Hepatocyte (in vitro differentiated cells): ENCODE results near the gene ABITRAM. TPM values are rescaled to one million over a fixed set of nuclear protein-coding genes. Genes with fewer than 3 reads are reported as not detected.

Experiments used
- DNase-seq: peaks from one replicate; pipeline ENCODE4 v3.0.0-alpha.2; 2016; ENCODE audit warnings: low spot score
- H2AFZ ChIP-seq: fragments of 200-600 bp; sonication (generic); 2 replicates; pipeline ENCODE4 v1.6.0; 2016; ENCODE audit warnings: antibody characterized with exemption, mild to moderate bottlenecking
- H3K27ac ChIP-seq: fragments of 200-600 bp; sonication (generic); 2 replicates; pipeline ENCODE4 v1.5.1; 2016; ENCODE audit warnings: mild to moderate bottlenecking
- H3K27me3 ChIP-seq: fragments of 200-600 bp; sonication (generic); 2 replicates; pipeline ENCODE4 v1.6.1; 2016
- H3K36me3 ChIP-seq: fragments of 200-600 bp; sonication (generic); replicated peaks from 2 replicates; pipeline ENCODE4 v1.5.1; 2016; ENCODE audit warnings: low read depth; ENCODE audit not compliant: insufficient read depth
- H3K4me1 ChIP-seq: fragments of 200-600 bp; sonication (generic); 2 replicates; pipeline ENCODE4 v1.5.1; 2016; ENCODE audit warnings: mild to moderate bottlenecking, moderate library complexity; ENCODE audit not compliant: insufficient read depth
- H3K4me2 ChIP-seq: fragments of 200-600 bp; sonication (generic); 2 replicates; pipeline ENCODE4 v1.6.0; 2016
- H3K4me3 ChIP-seq: fragments of 200-600 bp; sonication (generic); 2 replicates; pipeline ENCODE4 v1.5.1; 2016; ENCODE audit warnings: mild to moderate bottlenecking
- H3K79me2 ChIP-seq: fragments of 200-600 bp; sonication (generic); 2 replicates; pipeline ENCODE4 v1.6.0; 2017; ENCODE audit warnings: mild to moderate bottlenecking
- H3K9me2 ChIP-seq: fragments of 200-600 bp; sonication (generic); replicated peaks from 2 replicates; pipeline ENCODE4 v1.6.0; 2017; ENCODE audit warnings: mild to moderate bottlenecking; ENCODE audit not compliant: insufficient read depth
- H3K9me3 ChIP-seq: fragments of 200-600 bp; sonication (generic); 2 replicates; pipeline ENCODE4 v1.5.1; 2016; ENCODE audit warnings: low read depth, mild to moderate bottlenecking
- H4K20me1 ChIP-seq: fragments of 200-600 bp; sonication (generic); 2 replicates; pipeline ENCODE4 v1.6.0; 2016; ENCODE audit warnings: mild to moderate bottlenecking; ENCODE audit not compliant: insufficient read depth, poor library complexity, severe bottlenecking
- CTCF ChIP-seq: fragments of 200-600 bp; sonication (generic); IDR thresholded peaks from 2 replicates; pipeline ENCODE4 v1.5.1; 2016; ENCODE audit warnings: antibody characterized with exemption, mild to moderate bottlenecking; ENCODE audit not compliant: poor library complexity
- EZH2 ChIP-seq: fragments of 200-600 bp; sonication (generic); IDR thresholded peaks from 2 replicates; pipeline ENCODE4 v1.6.1; 2016; ENCODE audit warnings: antibody characterized with exemption, mild to moderate bottlenecking, borderline replicate concordance
- EZH2phosphoT487 ChIP-seq: fragments of 200-600 bp; sonication (generic); IDR thresholded peaks from one replicate; pipeline ENCODE4 v1.6.1; 2018; ENCODE audit warnings: antibody characterized with exemption, mild to moderate bottlenecking, low read depth, moderate library complexity; ENCODE audit not compliant: unreplicated experiment, severe bottlenecking
- WGBS: methylation state at CpG from one replicate; pipeline ENCODE4 v1.1.6; 2016; ENCODE audit warnings: low lambda C conversion rate; ENCODE audit errors: missing lambda C conversion rate; 5-methylcytosine and 5-hydroxymethylcytosine counted together
- polyA plus RNA-seq: library from polyadenylated mRNA; unstranded; fragments of >200 nt; fragmentation: Nextera tagmentation; extraction: Ambion mirVana; gene quantifications from 2 replicates; pipeline ENCODE4 v1.2.1, GENCODE V29; 2016
- total RNA-seq: library from RNA; depleted of rRNA; stranded (reverse); fragments of >200 nt; gene quantifications from 2 replicates; pipeline ENCODE4 v1.2.3, GENCODE V29; 2014

The ABITRAM gene
- total and polyA plus RNA-seq, 2 experiments from 2014 or later, result 13.7 to 19.7 TPM

DNA sequence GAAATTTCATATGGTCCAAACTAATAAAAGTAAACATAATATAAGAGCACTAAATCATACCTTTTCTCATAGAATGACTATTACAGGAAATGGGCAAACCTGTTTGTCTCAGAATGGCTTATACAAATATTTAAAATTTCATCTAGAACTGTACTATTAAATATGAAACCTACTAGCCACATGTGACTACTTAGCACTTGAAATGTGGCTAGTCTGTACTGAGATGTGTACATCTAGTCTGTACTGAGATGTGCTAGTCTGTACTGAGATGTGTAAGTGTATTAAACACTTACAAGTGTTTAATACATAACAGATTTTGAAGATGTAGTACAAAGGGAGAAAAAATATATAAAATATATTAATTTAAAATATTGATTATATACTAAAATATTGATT lies 22.4 kb downstream of the ABITRAM start:
- Histone ChIP-seq H2AFZ (no peak overlapping the region), H3K27me3 (no peaks in the 10 kb centered on the region), H4K20me1 (no peaks in the 10 kb centered on the region), H3K9me2 (no peaks in the 10 kb centered on the region), H3K9me3 (no peaks in the 10 kb centered on the region), H3K4me2 (no peak overlapping the region), H3K36me3 (no peaks in the 10 kb centered on the region), H3K4me3 (no peak overlapping the region), H3K4me1 (no peaks in the 10 kb centered on the region), H3K79me2 (no peaks in the 10 kb centered on the region), H3K27ac (no peak overlapping the region)
- TF ChIP-seq EZH2 (no peak), CTCF (no peak), EZH2phosphoT487 (no peak)
- no peak for DNase-seq

- no peak for DNase-seq
- Histone ChIP-seq H3K79me2 (no peaks in the 10 kb centered on the region), H3K36me3 (no peaks in the 10 kb centered on the region), H3K4me3 (no peak overlapping the region), H3K4me2 (no peak overlapping the region), H3K9me2 (no peaks in the 10 kb centered on the region), H2AFZ (no peak overlapping the region), H3K9me3 (no peaks in the 10 kb centered on the region), H3K27me3 (no peaks in the 10 kb centered on the region), H4K20me1 (no peaks in the 10 kb centered on the region), H3K27ac (no peak overlapping the region), H3K4me1 (no peaks in the 10 kb centered on the region)
- 79% methylated on average over 6 of the region's 6 CpGs for WGBS
- no peak for TF ChIP-seq EZH2phosphoT487
Observed at GRCh38 chr9:108960331-108960730, 26.1 kb downstream of the ABITRAM start.

DNA sequence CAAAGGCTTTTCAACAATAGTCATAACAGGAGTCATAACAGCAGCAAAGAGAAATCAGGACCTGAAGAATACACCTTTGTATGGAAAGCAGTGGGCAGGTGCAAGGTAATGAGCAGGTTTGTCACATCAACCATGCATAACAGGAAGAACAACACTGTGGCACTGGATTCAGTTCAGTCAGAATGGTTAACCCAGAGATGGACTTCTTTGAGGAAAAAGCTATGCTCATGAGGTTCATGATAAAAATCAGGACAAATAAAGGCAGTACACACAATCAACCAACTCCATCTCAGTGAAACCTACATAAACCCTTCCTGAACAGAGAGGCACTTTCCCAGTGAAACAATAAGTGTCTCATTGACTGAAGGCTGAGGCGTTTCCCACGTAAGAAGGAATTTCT lies 27.0 kb downstream of the ABITRAM start:
- H3K4me3 ChIP-seq, result no peak overlapping the region
- no peak for DNase-seq
- H2AFZ ChIP-seq, result no peak overlapping the region
- no peak overlapping the region for H3K4me2 ChIP-seq
- no peaks in the 10 kb centered on the region for H3K27me3 ChIP-seq
- H3K4me1 ChIP-seq, result no peaks in the 10 kb centered on the region
- H4K20me1 ChIP-seq, result no peaks in the 10 kb centered on the region
- H3K27ac ChIP-seq, result no peak overlapping the region
- H3K79me2 ChIP-seq, result no peaks in the 10 kb centered on the region
- H3K36me3 ChIP-seq, result no peaks in the 10 kb centered on the region
- no peaks in the 10 kb centered on the region for H3K9me2 ChIP-seq
- WGBS, result 100% methylated on average over 2 of the region's 2 CpGs
- TF ChIP-seq EZH2, result no peak
- TF ChIP-seq EZH2phosphoT487, result no peak
- no peak for TF ChIP-seq CTCF
- H3K9me3 ChIP-seq, result no peaks in the 10 kb centered on the region

DNA sequence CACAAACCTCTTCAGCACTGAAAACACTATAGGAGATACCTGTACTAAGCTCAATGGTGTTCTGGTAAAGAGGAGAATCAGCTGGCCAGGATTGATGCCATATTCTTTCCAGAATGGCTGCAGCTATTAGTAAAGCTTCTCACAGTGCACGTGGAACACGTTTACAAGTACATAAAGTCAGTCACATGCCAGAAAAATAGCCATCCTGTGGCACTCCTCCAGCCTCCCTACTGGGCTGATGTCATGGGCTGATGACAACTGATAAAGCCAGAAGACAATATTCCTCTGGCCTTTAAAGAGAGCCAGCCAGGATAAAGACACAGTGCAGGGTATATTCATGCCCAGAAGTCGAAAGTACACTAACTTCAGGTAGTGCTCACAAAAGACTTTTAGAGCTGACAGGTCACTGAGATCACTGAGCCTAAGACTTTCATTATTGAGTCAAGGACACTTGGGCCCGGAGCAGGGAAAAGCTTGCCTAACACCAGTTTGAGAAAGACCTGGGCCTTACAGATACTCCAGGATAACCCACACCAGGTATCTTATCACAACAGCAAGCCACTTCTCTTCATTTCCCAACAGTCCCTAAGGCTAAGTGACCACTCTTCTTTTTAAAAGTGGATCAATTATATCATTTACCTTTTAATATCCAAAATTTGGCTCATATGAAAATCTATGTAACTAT lies 29.4 kb downstream of the ABITRAM start:
- Histone ChIP-seq H3K27ac (no peak overlapping the region), H3K4me1 (no peaks in the 10 kb centered on the region), H3K4me2 (no peak overlapping the region), H3K79me2 (no peaks in the 10 kb centered on the region), H3K9me2 (no peaks in the 10 kb centered on the region), H3K4me3 (no peak overlapping the region), H3K27me3 (no peaks in the 10 kb centered on the region), H2AFZ (no peak overlapping the region), H4K20me1 (no peaks in the 10 kb centered on the region), H3K36me3 (no peaks in the 10 kb centered on the region), H3K9me3 (no peaks in the 10 kb centered on the region)
- TF ChIP-seq EZH2phosphoT487 (no peak), EZH2 (no peak), CTCF (no peak)
- DNase-seq, result no peak
- 69% methylated on average over 4 of the region's 4 CpGs for WGBS
